Adrenal gland (tissue), 5 donors: ENCODE results near the gene HOXA1.

ENCODE experiments used
- POLR2A ChIP-seq, 2 donors: fragments of 450-650 bp; IDR thresholded peaks; one replicate each; pipeline ENCODE4 v1.6.1; 2017; ENCODE audit warnings: antibody characterized with exemption in 2 of 2, mild to moderate bottlenecking in 2 of 2, moderate library complexity in 1 of 2
- TF ChIP-seq, protein P1 (sequence below), 6 experiments: fragments of 450-650 bp in 4 of 6; fragments of 200-600 bp in 2 of 6; sonication (generic) in 1 of 6; IDR thresholded peaks; 1 replicate in 5 of 6; 2 replicates in 1 of 6; pipeline versions ENCODE4 v1.5.1 to v1.8.0; 2016 to 2021; ENCODE audit warnings: antibody characterized with exemption in 6 of 6, mild to moderate bottlenecking in 2 of 6, moderate library complexity in 1 of 6
- donor health status: DM: no; HTN: no; CAD: no.

DNA sequence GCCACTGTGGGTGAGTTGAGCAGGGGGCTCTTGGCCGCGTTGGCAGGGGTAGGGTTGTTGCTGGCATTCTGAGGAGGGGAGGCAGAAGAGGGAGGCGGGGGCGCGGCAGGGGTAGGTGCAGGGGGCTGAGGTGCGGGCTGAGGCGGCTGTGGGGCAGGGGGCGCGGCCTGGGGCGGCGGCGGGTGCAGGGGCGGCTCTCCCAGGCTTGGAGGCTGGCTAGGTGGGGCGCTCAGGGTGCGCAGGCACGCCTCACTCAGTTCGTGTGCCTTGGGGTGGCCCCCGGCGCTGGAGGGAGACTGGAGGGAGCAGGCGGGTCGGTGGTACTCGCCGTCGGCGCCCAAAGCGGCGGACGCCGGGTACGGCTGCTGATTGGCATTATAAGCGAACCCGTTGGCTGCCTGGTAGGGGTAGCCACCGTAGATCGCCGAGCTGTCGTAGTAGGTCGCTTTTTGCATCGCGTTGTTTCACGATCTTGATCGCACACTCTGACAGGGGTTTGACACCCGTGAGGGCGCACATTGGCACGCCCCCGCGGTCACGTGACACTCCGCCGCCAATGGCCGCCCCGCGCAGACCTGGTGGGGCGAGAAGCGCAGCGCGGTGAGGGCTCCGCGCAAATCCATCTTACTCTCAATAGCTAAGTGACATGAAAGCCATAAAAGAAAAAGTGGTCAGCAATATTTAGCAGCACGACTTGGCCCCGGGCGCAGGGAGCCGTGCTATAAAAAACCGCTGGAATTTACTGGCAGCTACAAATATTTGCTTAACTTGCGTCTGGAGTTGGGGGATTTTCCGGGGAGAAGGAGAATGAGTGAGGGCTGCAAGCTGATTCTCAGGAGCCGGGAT is 14.6 kb upstream of the HOXA1 start:
- TF ChIP-seq POLR2A (IDR thresholded peaks at IDR 0.05): no peak
- TF ChIP-seq, protein P1, sequence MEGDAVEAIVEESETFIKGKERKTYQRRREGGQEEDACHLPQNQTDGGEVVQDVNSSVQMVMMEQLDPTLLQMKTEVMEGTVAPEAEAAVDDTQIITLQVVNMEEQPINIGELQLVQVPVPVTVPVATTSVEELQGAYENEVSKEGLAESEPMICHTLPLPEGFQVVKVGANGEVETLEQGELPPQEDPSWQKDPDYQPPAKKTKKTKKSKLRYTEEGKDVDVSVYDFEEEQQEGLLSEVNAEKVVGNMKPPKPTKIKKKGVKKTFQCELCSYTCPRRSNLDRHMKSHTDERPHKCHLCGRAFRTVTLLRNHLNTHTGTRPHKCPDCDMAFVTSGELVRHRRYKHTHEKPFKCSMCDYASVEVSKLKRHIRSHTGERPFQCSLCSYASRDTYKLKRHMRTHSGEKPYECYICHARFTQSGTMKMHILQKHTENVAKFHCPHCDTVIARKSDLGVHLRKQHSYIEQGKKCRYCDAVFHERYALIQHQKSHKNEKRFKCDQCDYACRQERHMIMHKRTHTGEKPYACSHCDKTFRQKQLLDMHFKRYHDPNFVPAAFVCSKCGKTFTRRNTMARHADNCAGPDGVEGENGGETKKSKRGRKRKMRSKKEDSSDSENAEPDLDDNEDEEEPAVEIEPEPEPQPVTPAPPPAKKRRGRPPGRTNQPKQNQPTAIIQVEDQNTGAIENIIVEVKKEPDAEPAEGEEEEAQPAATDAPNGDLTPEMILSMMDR (IDR thresholded peaks at IDR 0.05): no peak
